ENCODE data around the gene IGFBPL1. TPM values are rescaled to one million over a fixed set of nuclear protein-coding genes. Genes with fewer than 3 reads are reported as not detected.

IGFBPL1 gene
- total RNA-seq, 4 donors from 2014 or later: not detected

- TF ChIP-seq POLR2A (IDR thresholded peaks at IDR 0.05) (no peak), CTCF (IDR thresholded peaks at IDR 0.05) (no peak)
- WGBS, 2 donors: 64 to 67% methylated on average over 2 of the region's 2 CpGs
- intact Hi-C loops (cut with DNase I; ENCODE audit: low total_unique reads): loop anchor here (10.0 kb wide), 1 partner anchor 454 kb away; no protein-coding TSS in a partner anchor
These were observed 55.5 kb downstream of the IGFBPL1 start for GRCh38 chr9:38368731-38369130.

GRCh38 chr9:38367898-38368297, 56.4 kb downstream of the IGFBPL1 start:
- TF ChIP-seq CTCF (IDR thresholded peaks at IDR 0.05) (no peak), POLR2A (IDR thresholded peaks at IDR 0.05) (no peak)
- H3K4me3 ChIP-seq (ENCODE audit: low read depth, poor library complexity, severe bottlenecking): no peak overlapping the region
- intact Hi-C loops (cut with DNase I; ENCODE audit: low total_unique reads): loop anchor here (10.0 kb wide), 1 partner anchor 453 kb away; no protein-coding TSS in a partner anchor
- no peak for DNase-seq (ENCODE audit: low spot score in 2 of 2)

More at GRCh38 chr9:38368731-38369130, 55.5 kb downstream of the IGFBPL1 start:
- peak in 1 of 2 donors; percentile 2 for DNase-seq (ENCODE audit: low spot score in 2 of 2)
- no peak overlapping the region for H3K4me3 ChIP-seq (ENCODE audit: low read depth, poor library complexity, severe bottlenecking)

- intact Hi-C loops (cut with DNase I; ENCODE audit: low total_unique reads): loop anchor here (10.0 kb wide), 1 partner anchor 449 kb away; no protein-coding TSS in a partner anchor
- WGBS, 2 donors: 69 to 78% methylated on average over 5 of the region's 5 CpGs
- TF ChIP-seq CTCF (IDR thresholded peaks at IDR 0.05) (no peak), POLR2A (IDR thresholded peaks at IDR 0.05) (no peak)
- H3K4me3 ChIP-seq (ENCODE audit: low read depth, poor library complexity, severe bottlenecking): no peak overlapping the region
- DNase-seq (ENCODE audit: low spot score in 2 of 2): peak in 1 of 2 donors; percentile 82
These were observed 60.7 kb downstream of the IGFBPL1 start for GRCh38 chr9:38363589-38363925.

DNA sequence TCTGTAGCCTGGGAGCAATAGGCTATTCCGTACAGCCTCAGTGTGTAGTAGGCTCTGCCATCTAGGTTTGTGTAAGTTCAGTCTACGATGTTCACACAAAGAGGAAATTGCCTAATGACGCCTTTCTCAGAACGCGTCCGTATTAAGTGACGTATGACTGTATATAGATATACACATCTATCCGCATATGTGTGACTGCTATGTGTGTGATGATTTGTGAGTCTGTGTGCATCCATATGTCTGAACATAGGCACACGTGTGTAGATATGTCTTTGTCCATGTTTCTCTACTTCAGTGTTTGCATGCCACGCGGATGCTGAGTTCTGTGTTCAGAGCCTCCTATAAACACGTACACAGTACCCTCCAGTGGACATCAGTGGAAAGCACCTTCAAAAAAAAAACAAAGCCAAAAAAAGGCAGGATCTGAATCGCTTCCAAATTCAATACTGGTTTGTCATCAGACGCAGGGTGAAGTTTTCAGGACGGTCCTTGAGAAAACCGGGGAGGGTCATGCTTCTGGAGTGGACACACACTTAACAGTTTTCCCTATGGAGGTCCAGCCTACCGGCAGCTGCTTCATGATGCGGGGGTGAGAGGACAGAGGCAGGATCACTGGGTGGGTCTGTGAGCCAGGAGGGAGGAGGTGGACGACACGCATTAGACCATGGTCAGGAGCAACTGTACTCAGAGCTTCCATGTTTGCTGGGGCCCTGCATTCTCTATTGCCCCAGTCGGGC, 61.2 kb downstream of the IGFBPL1 start:
- intact Hi-C loops (cut with DNase I; ENCODE audit: low total_unique reads): loop anchor here (10.0 kb wide), 1 partner anchor 448 kb away; no protein-coding TSS in a partner anchor
- TF ChIP-seq POLR2A (IDR thresholded peaks at IDR 0.05) (no peak), CTCF (IDR thresholded peaks at IDR 0.05) (no peak)
- DNase-seq (ENCODE audit: low spot score in 2 of 2): peak in 1 of 2 donors; percentile 83
- H3K4me3 ChIP-seq (ENCODE audit: low read depth, poor library complexity, severe bottlenecking): no peak overlapping the region
- whole genome bisulfite sequencing, 2 donors: 40 to 50% methylated on average over 21 of the region's 21 CpGs

DNA sequence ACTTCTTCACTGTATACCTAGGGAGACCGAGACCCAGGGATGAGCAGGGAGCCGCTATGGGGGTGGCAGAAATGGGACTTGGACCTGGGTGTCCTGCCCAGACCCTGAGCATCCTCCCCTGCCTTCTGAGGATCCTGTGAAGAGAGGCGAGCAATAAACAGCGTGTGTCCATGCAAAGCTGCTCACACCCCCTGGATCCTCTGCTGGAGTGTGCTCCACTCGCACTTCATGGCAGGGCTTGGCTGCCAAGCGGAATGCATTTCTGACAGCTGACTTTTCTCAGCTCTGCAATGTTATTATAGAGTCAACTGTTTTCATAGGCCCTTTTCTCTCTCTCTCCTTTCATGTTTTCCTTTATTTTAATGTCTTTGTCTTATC, 62.8 kb downstream of the IGFBPL1 start:
- no peak overlapping the region for H3K4me3 ChIP-seq (ENCODE audit: low read depth, poor library complexity, severe bottlenecking)
- no peak for TF ChIP-seq POLR2A (IDR thresholded peaks at IDR 0.05)
- no peak for TF ChIP-seq CTCF (IDR thresholded peaks at IDR 0.05)
- intact Hi-C loops (cut with DNase I; ENCODE audit: low total_unique reads): loop anchor here (10.0 kb wide), 1 partner anchor 447 kb away; no protein-coding TSS in a partner anchor
- 86 to 91% methylated on average over 6 of the region's 6 CpGs for WGBS, 2 donors
- DNase-seq (ENCODE audit: low spot score in 2 of 2): peak in 1 of 2 donors; percentile 52
